ENCODE measurements around the gene PHF19. TPM values are rescaled to one million over a fixed set of nuclear protein-coding genes. Genes with fewer than 3 reads are reported as not detected.

The PHF19 gene
- total RNA-seq, 1 experiment from 2014 or later, result 39.0 TPM

DNA sequence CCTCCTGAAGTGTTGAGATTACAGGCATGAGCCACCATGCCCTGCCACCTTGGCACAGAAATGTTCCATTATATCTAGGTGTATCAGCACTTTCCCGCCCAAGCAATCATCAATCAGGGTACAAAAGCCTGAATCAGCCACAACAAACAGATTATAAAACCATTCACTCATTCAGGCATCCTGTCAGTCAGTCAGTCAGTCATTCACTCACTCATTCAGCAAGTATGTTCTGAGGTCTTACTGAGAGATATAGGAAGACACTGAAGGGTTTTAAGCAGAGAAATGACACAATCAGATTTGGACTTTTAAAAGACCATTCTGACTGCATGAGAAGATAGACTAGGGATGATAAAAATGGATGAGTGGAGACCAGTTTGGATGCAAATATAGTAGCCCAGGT lies 47.3 kb downstream of the PHF19 start:
- DNase-seq (ENCODE audit: low spot score), result no peak
- no peaks in the 10 kb centered on the region for H3K9me3 Mint-ChIP-seq
- H3K27me3 Mint-ChIP-seq (ENCODE audit: low read depth), result no peaks in the 10 kb centered on the region
- no peak overlapping the region for H3K27ac Mint-ChIP-seq
- H3K4me1 Mint-ChIP-seq, result peaks cover 6% of the 10 kb centered on the region; the same call in 1 of the 2 replicates
- no peak overlapping the region for H3K4me3 Mint-ChIP-seq
- CTCF ChIA-PET, result no interaction called here
- peaks cover 60% of the 10 kb centered on the region for H3K36me3 Mint-ChIP-seq
- POLR2A ChIA-PET, result no interaction called here
- TF ChIP-seq JUN (CRISPR knock-in tag; IDR thresholded peaks at IDR 0.05) (no peak), GABPB1 (CRISPR knock-in tag; IDR thresholded peaks at IDR 0.05) (no peak), HMGA2 (CRISPR knock-in tag; IDR thresholded peaks at IDR 0.05) (no peak), EMX1 (CRISPR knock-in tag; IDR thresholded peaks at IDR 0.05) (no peak), ELF4 (CRISPR knock-in tag; IDR thresholded peaks at IDR 0.05; ENCODE audit: low read depth) (no peak), ATF1 (CRISPR knock-in tag; IDR thresholded peaks at IDR 0.05) (no peak), NR1H2 (CRISPR knock-in tag; IDR thresholded peaks at IDR 0.05) (no peak), ZNF317 (CRISPR knock-in tag; IDR thresholded peaks at IDR 0.05; ENCODE audit: borderline replicate concordance, low read depth) (no peak), GTF2I (CRISPR knock-in tag; conservative IDR thresholded peaks at IDR 0.05) (no peak)
- TF ChIP-seq, protein P1, sequence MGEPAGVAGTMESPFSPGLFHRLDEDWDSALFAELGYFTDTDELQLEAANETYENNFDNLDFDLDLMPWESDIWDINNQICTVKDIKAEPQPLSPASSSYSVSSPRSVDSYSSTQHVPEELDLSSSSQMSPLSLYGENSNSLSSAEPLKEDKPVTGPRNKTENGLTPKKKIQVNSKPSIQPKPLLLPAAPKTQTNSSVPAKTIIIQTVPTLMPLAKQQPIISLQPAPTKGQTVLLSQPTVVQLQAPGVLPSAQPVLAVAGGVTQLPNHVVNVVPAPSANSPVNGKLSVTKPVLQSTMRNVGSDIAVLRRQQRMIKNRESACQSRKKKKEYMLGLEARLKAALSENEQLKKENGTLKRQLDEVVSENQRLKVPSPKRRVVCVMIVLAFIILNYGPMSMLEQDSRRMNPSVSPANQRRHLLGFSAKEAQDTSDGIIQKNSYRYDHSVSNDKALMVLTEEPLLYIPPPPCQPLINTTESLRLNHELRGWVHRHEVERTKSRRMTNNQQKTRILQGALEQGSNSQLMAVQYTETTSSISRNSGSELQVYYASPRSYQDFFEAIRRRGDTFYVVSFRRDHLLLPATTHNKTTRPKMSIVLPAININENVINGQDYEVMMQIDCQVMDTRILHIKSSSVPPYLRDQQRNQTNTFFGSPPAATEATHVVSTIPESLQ (CRISPR knock-in tag; IDR thresholded peaks at IDR 0.05), result no peak
- TF ChIP-seq, protein P2, sequence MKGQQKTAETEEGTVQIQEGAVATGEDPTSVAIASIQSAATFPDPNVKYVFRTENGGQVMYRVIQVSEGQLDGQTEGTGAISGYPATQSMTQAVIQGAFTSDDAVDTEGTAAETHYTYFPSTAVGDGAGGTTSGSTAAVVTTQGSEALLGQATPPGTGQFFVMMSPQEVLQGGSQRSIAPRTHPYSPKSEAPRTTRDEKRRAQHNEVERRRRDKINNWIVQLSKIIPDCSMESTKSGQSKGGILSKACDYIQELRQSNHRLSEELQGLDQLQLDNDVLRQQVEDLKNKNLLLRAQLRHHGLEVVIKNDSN (CRISPR knock-in tag; IDR thresholded peaks at IDR 0.05), result no peak
- TF ChIP-seq, protein P3, sequence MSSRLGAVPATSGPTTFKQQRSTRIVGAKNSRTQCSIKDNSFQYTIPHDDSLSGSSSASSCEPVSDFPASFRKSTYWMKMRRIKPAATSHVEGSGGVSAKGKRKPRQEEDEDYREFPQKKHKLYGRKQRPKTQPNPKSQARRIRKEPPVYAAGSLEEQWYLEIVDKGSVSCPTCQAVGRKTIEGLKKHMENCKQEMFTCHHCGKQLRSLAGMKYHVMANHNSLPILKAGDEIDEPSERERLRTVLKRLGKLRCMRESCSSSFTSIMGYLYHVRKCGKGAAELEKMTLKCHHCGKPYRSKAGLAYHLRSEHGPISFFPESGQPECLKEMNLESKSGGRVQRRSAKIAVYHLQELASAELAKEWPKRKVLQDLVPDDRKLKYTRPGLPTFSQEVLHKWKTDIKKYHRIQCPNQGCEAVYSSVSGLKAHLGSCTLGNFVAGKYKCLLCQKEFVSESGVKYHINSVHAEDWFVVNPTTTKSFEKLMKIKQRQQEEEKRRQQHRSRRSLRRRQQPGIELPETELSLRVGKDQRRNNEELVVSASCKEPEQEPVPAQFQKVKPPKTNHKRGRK (CRISPR knock-in tag; IDR thresholded peaks at IDR 0.05; ENCODE audit: borderline replicate concordance), result no peak
- TF ChIP-seq, protein P4, sequence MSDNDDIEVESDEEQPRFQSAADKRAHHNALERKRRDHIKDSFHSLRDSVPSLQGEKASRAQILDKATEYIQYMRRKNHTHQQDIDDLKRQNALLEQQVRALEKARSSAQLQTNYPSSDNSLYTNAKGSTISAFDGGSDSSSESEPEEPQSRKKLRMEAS (CRISPR knock-in tag; IDR thresholded peaks at IDR 0.05), result no peak
- TF ChIP-seq, protein P5, sequence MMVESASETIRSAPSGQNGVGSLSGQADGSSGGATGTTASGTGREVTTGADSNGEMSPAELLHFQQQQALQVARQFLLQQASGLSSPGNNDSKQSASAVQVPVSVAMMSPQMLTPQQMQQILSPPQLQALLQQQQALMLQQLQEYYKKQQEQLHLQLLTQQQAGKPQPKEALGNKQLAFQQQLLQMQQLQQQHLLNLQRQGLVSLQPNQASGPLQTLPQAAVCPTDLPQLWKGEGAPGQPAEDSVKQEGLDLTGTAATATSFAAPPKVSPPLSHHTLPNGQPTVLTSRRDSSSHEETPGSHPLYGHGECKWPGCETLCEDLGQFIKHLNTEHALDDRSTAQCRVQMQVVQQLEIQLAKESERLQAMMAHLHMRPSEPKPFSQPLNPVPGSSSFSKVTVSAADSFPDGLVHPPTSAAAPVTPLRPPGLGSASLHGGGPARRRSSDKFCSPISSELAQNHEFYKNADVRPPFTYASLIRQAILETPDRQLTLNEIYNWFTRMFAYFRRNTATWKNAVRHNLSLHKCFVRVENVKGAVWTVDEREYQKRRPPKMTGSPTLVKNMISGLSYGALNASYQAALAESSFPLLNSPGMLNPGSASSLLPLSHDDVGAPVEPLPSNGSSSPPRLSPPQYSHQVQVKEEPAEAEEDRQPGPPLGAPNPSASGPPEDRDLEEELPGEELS (CRISPR knock-in tag; IDR thresholded peaks at IDR 0.05), result no peak
- TF ChIP-seq, protein P6, sequence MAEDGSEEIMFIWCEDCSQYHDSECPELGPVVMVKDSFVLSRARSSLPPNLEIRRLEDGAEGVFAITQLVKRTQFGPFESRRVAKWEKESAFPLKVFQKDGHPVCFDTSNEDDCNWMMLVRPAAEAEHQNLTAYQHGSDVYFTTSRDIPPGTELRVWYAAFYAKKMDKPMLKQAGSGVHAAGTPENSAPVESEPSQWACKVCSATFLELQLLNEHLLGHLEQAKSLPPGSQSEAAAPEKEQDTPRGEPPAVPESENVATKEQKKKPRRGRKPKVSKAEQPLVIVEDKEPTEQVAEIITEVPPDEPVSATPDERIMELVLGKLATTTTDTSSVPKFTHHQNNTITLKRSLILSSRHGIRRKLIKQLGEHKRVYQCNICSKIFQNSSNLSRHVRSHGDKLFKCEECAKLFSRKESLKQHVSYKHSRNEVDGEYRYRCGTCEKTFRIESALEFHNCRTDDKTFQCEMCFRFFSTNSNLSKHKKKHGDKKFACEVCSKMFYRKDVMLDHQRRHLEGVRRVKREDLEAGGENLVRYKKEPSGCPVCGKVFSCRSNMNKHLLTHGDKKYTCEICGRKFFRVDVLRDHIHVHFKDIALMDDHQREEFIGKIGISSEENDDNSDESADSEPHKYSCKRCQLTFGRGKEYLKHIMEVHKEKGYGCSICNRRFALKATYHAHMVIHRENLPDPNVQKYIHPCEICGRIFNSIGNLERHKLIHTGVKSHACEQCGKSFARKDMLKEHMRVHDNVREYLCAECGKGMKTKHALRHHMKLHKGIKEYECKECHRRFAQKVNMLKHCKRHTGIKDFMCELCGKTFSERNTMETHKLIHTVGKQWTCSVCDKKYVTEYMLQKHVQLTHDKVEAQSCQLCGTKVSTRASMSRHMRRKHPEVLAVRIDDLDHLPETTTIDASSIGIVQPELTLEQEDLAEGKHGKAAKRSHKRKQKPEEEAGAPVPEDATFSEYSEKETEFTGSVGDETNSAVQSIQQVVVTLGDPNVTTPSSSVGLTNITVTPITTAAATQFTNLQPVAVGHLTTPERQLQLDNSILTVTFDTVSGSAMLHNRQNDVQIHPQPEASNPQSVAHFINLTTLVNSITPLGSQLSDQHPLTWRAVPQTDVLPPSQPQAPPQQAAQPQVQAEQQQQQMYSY (CRISPR knock-in tag; IDR thresholded peaks at IDR 0.05), result no peak
- no peak for ATAC-seq

DNA sequence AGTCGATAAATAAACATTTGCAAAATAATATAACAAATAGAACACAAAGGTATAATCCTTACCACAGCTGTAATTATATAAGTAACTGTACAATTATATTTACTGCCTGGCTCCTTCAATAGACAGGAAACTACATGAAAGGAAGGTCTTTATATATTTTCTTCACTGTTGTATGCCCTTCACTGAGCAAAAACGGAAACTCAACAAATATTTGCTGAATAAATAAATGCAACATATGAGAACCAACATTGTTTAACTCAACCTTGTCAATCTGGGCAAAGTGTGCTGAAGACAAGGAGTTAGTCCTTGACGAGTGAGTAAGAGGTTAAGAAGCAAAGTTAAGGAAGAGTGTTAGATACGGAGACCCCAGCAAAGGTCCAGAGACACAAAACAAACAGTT lies 56.9 kb downstream of the PHF19 start:
- no peak for DNase-seq (ENCODE audit: low spot score)
- ChIA-PET CTCF (no interaction called here), POLR2A (no interaction called here)
- H3K4me3 Mint-ChIP-seq, result no peak overlapping the region
- H3K27ac Mint-ChIP-seq, result no peak overlapping the region
- H3K4me1 Mint-ChIP-seq, result no peaks in the 10 kb centered on the region
- ATAC-seq, result no peak
- H3K27me3 Mint-ChIP-seq (ENCODE audit: low read depth), result no peaks in the 10 kb centered on the region
- peaks cover 64% of the 10 kb centered on the region for H3K36me3 Mint-ChIP-seq
- H3K9me3 Mint-ChIP-seq, result no peaks in the 10 kb centered on the region
- TF ChIP-seq JUN (CRISPR knock-in tag; IDR thresholded peaks at IDR 0.05), result no peak
- TF ChIP-seq, protein P7, sequence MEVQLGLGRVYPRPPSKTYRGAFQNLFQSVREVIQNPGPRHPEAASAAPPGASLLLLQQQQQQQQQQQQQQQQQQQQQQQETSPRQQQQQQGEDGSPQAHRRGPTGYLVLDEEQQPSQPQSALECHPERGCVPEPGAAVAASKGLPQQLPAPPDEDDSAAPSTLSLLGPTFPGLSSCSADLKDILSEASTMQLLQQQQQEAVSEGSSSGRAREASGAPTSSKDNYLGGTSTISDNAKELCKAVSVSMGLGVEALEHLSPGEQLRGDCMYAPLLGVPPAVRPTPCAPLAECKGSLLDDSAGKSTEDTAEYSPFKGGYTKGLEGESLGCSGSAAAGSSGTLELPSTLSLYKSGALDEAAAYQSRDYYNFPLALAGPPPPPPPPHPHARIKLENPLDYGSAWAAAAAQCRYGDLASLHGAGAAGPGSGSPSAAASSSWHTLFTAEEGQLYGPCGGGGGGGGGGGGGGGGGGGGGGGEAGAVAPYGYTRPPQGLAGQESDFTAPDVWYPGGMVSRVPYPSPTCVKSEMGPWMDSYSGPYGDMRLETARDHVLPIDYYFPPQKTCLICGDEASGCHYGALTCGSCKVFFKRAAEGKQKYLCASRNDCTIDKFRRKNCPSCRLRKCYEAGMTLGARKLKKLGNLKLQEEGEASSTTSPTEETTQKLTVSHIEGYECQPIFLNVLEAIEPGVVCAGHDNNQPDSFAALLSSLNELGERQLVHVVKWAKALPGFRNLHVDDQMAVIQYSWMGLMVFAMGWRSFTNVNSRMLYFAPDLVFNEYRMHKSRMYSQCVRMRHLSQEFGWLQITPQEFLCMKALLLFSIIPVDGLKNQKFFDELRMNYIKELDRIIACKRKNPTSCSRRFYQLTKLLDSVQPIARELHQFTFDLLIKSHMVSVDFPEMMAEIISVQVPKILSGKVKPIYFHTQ (CRISPR knock-in tag; IDR thresholded peaks at IDR 0.05), result no peak
- no peak for TF ChIP-seq PRRX2 (CRISPR knock-in tag; IDR thresholded peaks at IDR 0.05)
- TF ChIP-seq, protein P8, sequence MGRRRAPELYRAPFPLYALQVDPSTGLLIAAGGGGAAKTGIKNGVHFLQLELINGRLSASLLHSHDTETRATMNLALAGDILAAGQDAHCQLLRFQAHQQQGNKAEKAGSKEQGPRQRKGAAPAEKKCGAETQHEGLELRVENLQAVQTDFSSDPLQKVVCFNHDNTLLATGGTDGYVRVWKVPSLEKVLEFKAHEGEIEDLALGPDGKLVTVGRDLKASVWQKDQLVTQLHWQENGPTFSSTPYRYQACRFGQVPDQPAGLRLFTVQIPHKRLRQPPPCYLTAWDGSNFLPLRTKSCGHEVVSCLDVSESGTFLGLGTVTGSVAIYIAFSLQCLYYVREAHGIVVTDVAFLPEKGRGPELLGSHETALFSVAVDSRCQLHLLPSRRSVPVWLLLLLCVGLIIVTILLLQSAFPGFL (CRISPR knock-in tag; IDR thresholded peaks at IDR 0.05; ENCODE audit: borderline replicate concordance), result no peak
- no peak for TF ChIP-seq ZBTB21 (CRISPR knock-in tag; IDR thresholded peaks at IDR 0.05; ENCODE audit: borderline replicate concordance)
- TF ChIP-seq CREB1 (CRISPR knock-in tag; IDR thresholded peaks at IDR 0.05), result no peak
- TF ChIP-seq TEAD4 (CRISPR knock-in tag; IDR thresholded peaks at IDR 0.05), result no peak
- TF ChIP-seq TEAD1 (CRISPR knock-in tag; IDR thresholded peaks at IDR 0.05), result no peak
